T-cell (primary cell): Measurements from ENCODE around the gene LRRC55. TPM values are rescaled to one million over a fixed set of nuclear protein-coding genes. Genes with fewer than 3 reads are reported as not detected.

Experiments used
- ATAC-seq, 4 experiments: fragments of 200-7000 bp in 3 of 4; fragments of 150-1000 bp in 1 of 4; cut with Tn5 transposase; replicated peaks in 1 of 4; 1 replicate in 3 of 4; 2 replicates in 1 of 4; pipeline ENCODE4 v1.10.0; 2021; ENCODE audit warnings: moderate library complexity in 3 of 4, mild to moderate bottlenecking in 2 of 4, moderate number of reproducible peaks in 1 of 4
- CTCF ChIA-PET, 2 donors: fragments of 300-600 bp; sonication (Branson Sonifier 250); formaldehyde crosslinking; loops; one replicate each; lab custom pipeline; 2022; ENCODE audit warnings: antibody characterized with exemption in 2 of 2; lab: Charles Lee
- POLR2A ChIA-PET, 2 donors: fragments of 300-600 bp; sonication (Branson Sonifier 250); formaldehyde crosslinking; loops; one replicate each; lab custom pipeline; 2022; ENCODE audit warnings: antibody characterized with exemption in 2 of 2; lab: Charles Lee
- DNase-seq, 35 experiments: peaks; one replicate each; pipeline versions ENCODE4 v3.0.0 to v3.0.0-alpha.2; 2013 to 2023
- H3K27ac ChIP-seq: one replicate; pipeline ENCODE4 v1.5.1; 2013; ENCODE audit warnings: low read length
- H3K27me3 ChIP-seq, 2 experiments: replicated peaks in 1 of 2; 1 replicate in 1 of 2; 2 replicates in 1 of 2; pipeline versions ENCODE4 v1.6.1 to v1.7.0; 2013; ENCODE audit warnings: low read length in 1 of 2, mixed read lengths in 1 of 2; ENCODE audit not compliant: control insufficient read depth in 2 of 2, insufficient read depth in 2 of 2; ENCODE audit errors: extremely low read depth in 1 of 2
- H3K36me3 ChIP-seq, 2 donors: 1 replicate in 1 of 2; 2 replicates in 1 of 2; pipeline versions ENCODE4 v1.6.1 to v1.7.0; 2013; ENCODE audit warnings: low read length in 1 of 2; ENCODE audit not compliant: control insufficient read depth in 2 of 2, insufficient read depth in 1 of 2; ENCODE audit errors: extremely low read depth in 1 of 2
- H3K4me1 ChIP-seq, 2 experiments: 1 replicate in 1 of 2; 2 replicates in 1 of 2; pipeline versions ENCODE4 v1.6.1 to v1.7.0; 2013; ENCODE audit warnings: low read length in 2 of 2, mixed read lengths in 1 of 2; ENCODE audit not compliant: insufficient read depth in 2 of 2, control insufficient read depth in 1 of 2; ENCODE audit errors: extremely low read depth in 1 of 2
- H3K4me3 ChIP-seq, 2 donors: 1 replicate in 1 of 2; 2 replicates in 1 of 2; pipeline versions ENCODE4 v1.5.1 to v1.7.0; 2013; ENCODE audit warnings: mild to moderate bottlenecking in 2 of 2, low read length in 1 of 2, moderate library complexity in 1 of 2; ENCODE audit not compliant: control insufficient read depth in 1 of 2; ENCODE audit errors: extremely low read depth in 1 of 2
- H3K9me3 ChIP-seq: 2 replicates; pipeline ENCODE4 v1.7.0; 2013
- H3K27ac Mint-ChIP-seq, 2 donors: one replicate each; pipeline ENCODE4 v1.8.0; 2020 to 2021; ENCODE audit warnings: mild to moderate bottlenecking in 2 of 2, mixed read lengths in 2 of 2
- H3K27me3 Mint-ChIP-seq, 2 donors: one replicate each; pipeline ENCODE4 v1.8.0; 2021 to 2022; ENCODE audit warnings: mixed read lengths in 2 of 2
- H3K36me3 Mint-ChIP-seq: one replicate; pipeline ENCODE4 v1.8.0; 2021; ENCODE audit warnings: mixed read lengths
- H3K4me1 Mint-ChIP-seq, 3 donors: one replicate each; pipeline ENCODE4 v1.8.0; 2020 to 2022; ENCODE audit warnings: mixed read lengths in 3 of 3, mild to moderate bottlenecking in 1 of 3
- H3K4me3 Mint-ChIP-seq, 3 donors: one replicate each; pipeline ENCODE4 v1.8.0; 2020 to 2022; ENCODE audit warnings: mild to moderate bottlenecking in 3 of 3, mixed read lengths in 3 of 3, moderate library complexity in 3 of 3
- H3K9me3 Mint-ChIP-seq, 3 donors: one replicate each; pipeline ENCODE4 v1.8.0; 2020 to 2022; ENCODE audit warnings: mixed read lengths in 3 of 3
- WGBS: methylation state at CpG from one replicate; pipeline ENCODE4 v1.1.5; 2013; ENCODE audit warnings: missing lambda C conversion rate; ENCODE audit not compliant: insufficient coverage; 5-methylcytosine and 5-hydroxymethylcytosine counted together
- total RNA-seq, 35 experiments: library from RNA in 6 of 35; stranded (reverse) in 6 of 35; fragments of 120-200 nt in 1 of 35; gene quantifications; one replicate each; pipeline versions ENCODE4 v1.2.1 to v1.2.4 and lab custom pipeline; 2013 to 2026

LRRC55 gene, protein sequence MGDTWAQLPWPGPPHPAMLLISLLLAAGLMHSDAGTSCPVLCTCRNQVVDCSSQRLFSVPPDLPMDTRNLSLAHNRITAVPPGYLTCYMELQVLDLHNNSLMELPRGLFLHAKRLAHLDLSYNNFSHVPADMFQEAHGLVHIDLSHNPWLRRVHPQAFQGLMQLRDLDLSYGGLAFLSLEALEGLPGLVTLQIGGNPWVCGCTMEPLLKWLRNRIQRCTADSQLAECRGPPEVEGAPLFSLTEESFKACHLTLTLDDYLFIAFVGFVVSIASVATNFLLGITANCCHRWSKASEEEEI
- total RNA-seq (not detected), total RNA-seq (lab: John Stamatoyannopoulos, UW) (0 to 0.05 (median 0) reads per million in 29 experiments)
- total RNA-seq (2013), result not detected

DNA sequence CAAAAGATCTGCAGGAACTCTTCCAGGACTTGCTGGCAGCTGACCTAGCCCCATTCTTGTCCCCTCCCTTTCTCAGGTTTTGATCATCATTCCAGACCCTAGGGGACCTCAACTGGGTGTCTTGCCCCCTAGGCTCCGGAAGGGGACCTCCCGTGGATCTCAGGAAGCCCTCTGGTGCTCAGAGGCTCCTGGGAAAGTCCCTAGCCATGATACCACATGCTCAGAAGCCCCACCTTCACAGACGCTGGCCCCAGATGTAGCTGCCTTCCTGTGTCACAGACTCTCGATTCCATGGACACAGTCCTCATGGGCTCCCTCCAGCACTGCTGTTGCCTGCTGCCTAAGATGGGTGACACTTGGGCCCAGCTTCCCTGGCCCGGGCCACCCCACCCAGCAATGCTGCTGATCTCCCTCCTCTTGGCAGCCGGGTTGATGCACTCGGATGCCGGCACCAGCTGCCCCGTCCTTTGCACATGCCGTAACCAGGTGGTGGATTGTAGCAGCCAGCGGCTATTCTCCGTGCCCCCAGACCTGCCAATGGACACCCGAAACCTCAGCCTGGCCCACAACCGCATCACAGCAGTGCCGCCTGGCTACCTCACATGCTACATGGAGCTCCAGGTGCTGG lies at the start of gene LRRC55:
Gene LRRC55 (plus strand): TSS at position 276 of the 628 bp plus-strand sequence. CDS start 70 bp downstream, at position 346.
- Histone ChIP-seq H3K4me1 (no peaks in the 10 kb centered on the region), H3K4me3 (no peak within 1 kb of the TSS), H3K9me3 (no peaks in the 10 kb centered on the region), H3K36me3 (no peaks in the 10 kb centered on the region), H3K27ac (no peak within 1 kb of the TSS), H3K27me3 (peaks cover 4 to 45% of the 10 kb centered on the region in 2 experiments)
- 80% methylated on average over 13 of the region's 15 CpGs for WGBS
- POLR2A ChIA-PET, result no interaction called here
- ATAC-seq (no peak), DNase-seq (no peak)
- Mint-ChIP-seq H3K27me3 (peaks cover 22 to 37% of the 10 kb centered on the region in 2 donors), H3K4me1 (peaks cover 0 to 11% (median 0%) of the 10 kb centered on the region in 3 donors), H3K36me3 (no peaks in the 10 kb centered on the region), H3K9me3 (no peaks in the 10 kb centered on the region), H3K27ac (no peak within 1 kb of the TSS), H3K4me3 (no peak within 1 kb of the TSS)
- CTCF ChIA-PET, result no interaction called here

DNA sequence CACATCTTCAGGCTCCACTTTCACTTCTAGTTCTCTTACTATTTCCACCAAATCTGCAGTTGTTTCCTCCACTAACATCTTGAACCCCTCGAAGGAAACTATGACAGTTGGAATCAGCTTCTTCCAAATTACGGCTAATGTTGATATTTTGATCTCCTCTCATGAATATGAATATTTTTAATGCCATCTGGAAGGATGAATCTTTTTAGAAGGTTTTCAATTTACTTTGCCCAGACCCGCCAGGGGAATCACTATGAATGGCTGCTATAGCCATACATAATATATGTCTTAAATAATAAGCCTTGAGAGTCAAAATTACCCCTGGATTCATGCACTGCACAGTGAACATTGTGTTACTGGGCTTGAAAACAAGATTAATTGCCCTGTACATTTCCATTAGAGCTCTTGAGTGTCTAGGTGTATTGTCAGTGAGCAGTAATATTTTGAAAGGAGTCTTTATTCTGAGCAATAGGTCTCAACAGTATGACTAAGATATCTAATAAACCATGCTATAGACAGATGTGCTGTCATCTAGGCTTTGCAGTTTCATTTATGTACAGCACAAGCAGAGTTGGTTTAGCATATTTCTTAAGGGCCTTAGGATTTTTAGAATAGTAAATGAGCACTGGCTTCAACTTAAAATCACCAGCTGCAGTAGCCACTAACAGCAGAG lies 48.3 kb upstream of the LRRC55 start:
- H3K36me3 ChIP-seq, result no peaks in the 10 kb centered on the region
- H3K4me1 Mint-ChIP-seq, result no peaks in the 10 kb centered on the region
- ATAC-seq, result no peak
- no peaks in the 10 kb centered on the region for H3K4me1 ChIP-seq
- H3K9me3 ChIP-seq, result no peaks in the 10 kb centered on the region
- no peak overlapping the region for H3K27ac Mint-ChIP-seq
- no peak overlapping the region for H3K4me3 Mint-ChIP-seq
- no peaks in the 10 kb centered on the region for H3K36me3 Mint-ChIP-seq
- peaks cover 7 to 24% of the 10 kb centered on the region in 2 donors for H3K27me3 Mint-ChIP-seq
- DNase-seq, result no peak
- no peaks in the 10 kb centered on the region for H3K9me3 Mint-ChIP-seq
- POLR2A ChIA-PET, result no interaction called here
- CTCF ChIA-PET, result no interaction called here
- no peak overlapping the region for H3K27ac ChIP-seq
- H3K27me3 ChIP-seq, result peaks cover 0 to 3% of the 10 kb centered on the region in 2 experiments
- WGBS, result no CpG with 5 or more reads among the region's 3 CpGs
- H3K4me3 ChIP-seq, result no peak overlapping the region

DNA sequence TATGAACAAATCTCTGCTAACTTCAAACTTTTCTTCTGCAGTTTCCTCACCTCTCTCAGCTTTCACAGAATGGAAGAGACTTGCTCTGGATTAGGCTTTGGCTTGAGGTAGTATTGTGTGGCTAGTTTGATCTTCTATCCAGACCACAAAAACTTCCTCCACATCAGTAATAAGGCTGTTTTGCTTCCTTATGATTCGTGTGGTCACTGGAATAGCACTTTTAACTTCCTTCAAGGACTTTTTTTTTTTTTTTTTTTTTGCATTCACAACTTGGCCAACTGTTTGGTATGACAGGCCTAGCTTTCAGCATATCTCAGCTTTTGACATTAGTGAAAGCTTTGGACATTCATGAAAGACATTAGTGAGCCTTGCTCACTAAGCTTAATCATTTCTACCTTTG lies 47.5 kb upstream of the LRRC55 start:
- DNase-seq, result no peak
- no peak overlapping the region for H3K4me3 Mint-ChIP-seq
- H3K9me3 ChIP-seq, result no peaks in the 10 kb centered on the region
- H3K27me3 ChIP-seq, result peaks cover 0 to 3% of the 10 kb centered on the region in 2 experiments
- no peaks in the 10 kb centered on the region for H3K36me3 ChIP-seq
- H3K27me3 Mint-ChIP-seq, result peaks cover 7 to 22% of the 10 kb centered on the region in 2 donors
- no peaks in the 10 kb centered on the region for H3K36me3 Mint-ChIP-seq
- H3K4me3 ChIP-seq, result no peak overlapping the region
- CTCF ChIA-PET, result no interaction called here
- H3K27ac Mint-ChIP-seq, result no peak overlapping the region
- POLR2A ChIA-PET, result no interaction called here
- no peak for ATAC-seq
- H3K9me3 Mint-ChIP-seq, result no peaks in the 10 kb centered on the region
- no peak overlapping the region for H3K27ac ChIP-seq
- H3K4me1 ChIP-seq, result no peaks in the 10 kb centered on the region
- no peaks in the 10 kb centered on the region for H3K4me1 Mint-ChIP-seq
- WGBS, result no CpG with 5 or more reads among the region's 1 CpG

DNA sequence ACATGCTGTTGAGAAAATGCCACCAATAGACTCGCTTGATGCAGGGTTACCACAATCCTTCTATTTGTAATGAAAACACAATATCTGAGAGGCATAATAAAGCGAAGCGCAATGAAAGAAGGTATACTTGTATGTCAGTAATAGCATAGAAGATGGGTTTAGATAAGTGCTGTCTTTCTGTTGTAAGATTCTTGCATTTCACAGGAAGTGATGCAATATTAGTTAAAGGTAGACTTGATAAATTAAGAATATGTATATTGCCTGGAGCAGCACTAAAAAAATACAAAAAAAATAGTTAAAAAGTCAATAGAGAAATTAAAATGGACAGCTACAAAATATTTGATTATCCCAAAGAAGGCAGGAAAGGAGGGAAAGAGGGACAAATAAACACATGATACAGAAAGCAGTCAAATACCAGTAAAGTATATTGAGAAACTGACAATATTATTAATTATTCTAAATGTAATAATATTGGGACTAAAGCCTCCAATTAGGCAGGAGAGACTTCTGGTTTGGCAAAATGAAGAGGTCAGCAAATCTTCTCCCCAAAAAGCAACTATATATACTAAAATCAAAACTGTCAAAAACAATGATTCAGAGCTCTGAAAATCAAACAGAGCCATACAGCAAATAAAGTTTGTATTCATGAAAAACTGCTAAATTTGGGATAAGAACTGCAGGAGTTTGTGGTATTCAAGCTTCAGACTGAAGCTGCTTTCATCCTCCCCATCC lies 46.6 kb upstream of the LRRC55 start:
- H3K36me3 ChIP-seq, result no peaks in the 10 kb centered on the region
- ATAC-seq (no peak), DNase-seq (no peak)
- no peaks in the 10 kb centered on the region for H3K4me1 ChIP-seq
- no CpG with 5 or more reads among the region's 3 CpGs for WGBS
- no peaks in the 10 kb centered on the region for H3K36me3 Mint-ChIP-seq
- peaks cover 7 to 15% of the 10 kb centered on the region in 2 donors for H3K27me3 Mint-ChIP-seq
- ChIA-PET CTCF (no interaction called here), POLR2A (no interaction called here)
- H3K4me3 Mint-ChIP-seq, result no peak overlapping the region
- H3K4me1 Mint-ChIP-seq, result no peaks in the 10 kb centered on the region
- H3K27me3 ChIP-seq, result peaks cover 0 to 6% of the 10 kb centered on the region in 2 experiments
- no peaks in the 10 kb centered on the region for H3K9me3 ChIP-seq
- no peak overlapping the region for H3K4me3 ChIP-seq
- no peak overlapping the region for H3K27ac Mint-ChIP-seq
- no peak overlapping the region for H3K27ac ChIP-seq
- no peaks in the 10 kb centered on the region for H3K9me3 Mint-ChIP-seq

DNA sequence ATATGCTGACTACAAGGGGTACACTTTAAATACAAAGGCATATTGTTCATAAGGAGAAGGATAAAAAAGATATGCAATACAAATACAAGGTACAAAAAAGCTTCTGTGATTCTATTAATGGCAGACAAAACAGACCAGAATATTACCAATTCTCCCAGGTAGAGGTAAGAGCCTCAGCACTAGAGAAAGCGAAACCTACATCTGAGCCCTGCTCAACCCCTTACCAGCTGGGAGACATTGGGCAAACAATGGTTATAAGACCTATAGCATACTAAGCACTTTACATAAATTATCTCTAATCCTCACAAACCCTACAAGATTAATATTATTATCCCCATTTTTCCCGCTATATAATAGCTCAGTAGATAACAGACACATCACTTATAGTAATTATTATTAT lies 41.2 kb upstream of the LRRC55 start:
- Histone ChIP-seq H3K36me3 (no peaks in the 10 kb centered on the region), H3K4me1 (no peaks in the 10 kb centered on the region), H3K27ac (no peak overlapping the region), H3K27me3 (peaks cover 0 to 11% of the 10 kb centered on the region in 2 experiments), H3K4me3 (no peak overlapping the region), H3K9me3 (no peaks in the 10 kb centered on the region)
- Mint-ChIP-seq H3K4me1 (no peaks in the 10 kb centered on the region), H3K36me3 (no peaks in the 10 kb centered on the region), H3K9me3 (peaks cover 0 to 2% (median 0%) of the 10 kb centered on the region in 3 donors), H3K27ac (no peak overlapping the region), H3K4me3 (no peak overlapping the region), H3K27me3 (peaks cover 0 to 17% of the 10 kb centered on the region in 2 donors)
- ATAC-seq (no peak), DNase-seq (no peak)
- no CpG with 5 or more reads among the region's 2 CpGs for WGBS
- ChIA-PET POLR2A (no interaction called here), CTCF (no interaction called here)

DNA sequence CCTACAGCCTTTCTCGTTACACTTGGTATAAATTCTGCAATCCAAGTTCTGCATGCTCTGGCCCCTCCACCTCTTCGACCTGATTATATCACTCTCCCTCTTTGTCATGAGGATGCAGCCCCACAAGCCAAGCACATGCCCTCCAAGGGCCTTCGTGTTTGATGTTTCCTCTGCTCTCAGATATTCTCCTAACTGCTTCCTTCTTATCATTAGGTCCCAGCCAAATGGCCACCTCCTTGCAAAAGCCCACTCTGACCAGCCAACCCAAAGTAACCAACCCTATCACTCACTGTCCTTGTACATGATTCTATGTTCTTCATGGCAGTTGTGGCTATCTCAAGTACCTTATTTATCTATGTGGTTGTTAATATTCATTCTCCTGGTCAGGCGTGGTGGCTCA lies 38.3 kb upstream of the LRRC55 start:
- Histone ChIP-seq H3K27me3 (peaks cover 3 to 15% of the 10 kb centered on the region in 2 experiments), H3K36me3 (no peaks in the 10 kb centered on the region), H3K4me1 (no peaks in the 10 kb centered on the region), H3K27ac (no peak overlapping the region), H3K9me3 (no peaks in the 10 kb centered on the region), H3K4me3 (no peak overlapping the region)
- no peak for ATAC-seq
- Mint-ChIP-seq H3K27ac (no peak overlapping the region), H3K36me3 (no peaks in the 10 kb centered on the region), H3K4me1 (no peaks in the 10 kb centered on the region), H3K4me3 (no peak overlapping the region), H3K27me3 (peaks cover 14% of the 10 kb centered on the region in 2 donors), H3K9me3 (peaks cover 0 to 2% (median 0%) of the 10 kb centered on the region in 3 donors)
- 38% methylated on average over 3 of the region's 4 CpGs for WGBS
- CTCF ChIA-PET, result no interaction called here
- no peak for DNase-seq
- POLR2A ChIA-PET, result no interaction called here
